Measurements from ENCODE around the gene CACNA2D2.

CACNA2D2 gene

DNA sequence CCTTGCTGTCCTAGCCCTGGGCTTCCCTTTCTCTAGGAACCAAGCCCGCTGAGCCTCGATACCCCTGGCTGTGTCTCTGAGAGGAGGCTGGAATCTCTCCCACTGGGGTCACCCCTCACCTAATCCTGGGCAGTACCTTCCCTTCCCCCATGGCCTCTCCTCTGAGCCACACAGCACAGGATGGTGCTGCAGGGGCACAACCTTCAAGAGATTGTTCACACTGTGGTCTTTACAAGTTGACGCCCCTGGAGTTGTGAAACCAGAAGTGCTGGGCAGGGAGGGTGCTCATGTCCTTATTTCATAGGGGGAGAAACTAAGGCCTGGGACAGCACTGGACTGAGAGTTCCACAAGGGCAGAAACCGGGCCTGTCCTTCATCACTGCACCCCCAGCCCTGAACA, 73.2 kb downstream of the CACNA2D2 start:
- DNase-seq (ENCODE audit: low read depth in 2 of 3, low spot score in 1 of 3) = no peak

DNA sequence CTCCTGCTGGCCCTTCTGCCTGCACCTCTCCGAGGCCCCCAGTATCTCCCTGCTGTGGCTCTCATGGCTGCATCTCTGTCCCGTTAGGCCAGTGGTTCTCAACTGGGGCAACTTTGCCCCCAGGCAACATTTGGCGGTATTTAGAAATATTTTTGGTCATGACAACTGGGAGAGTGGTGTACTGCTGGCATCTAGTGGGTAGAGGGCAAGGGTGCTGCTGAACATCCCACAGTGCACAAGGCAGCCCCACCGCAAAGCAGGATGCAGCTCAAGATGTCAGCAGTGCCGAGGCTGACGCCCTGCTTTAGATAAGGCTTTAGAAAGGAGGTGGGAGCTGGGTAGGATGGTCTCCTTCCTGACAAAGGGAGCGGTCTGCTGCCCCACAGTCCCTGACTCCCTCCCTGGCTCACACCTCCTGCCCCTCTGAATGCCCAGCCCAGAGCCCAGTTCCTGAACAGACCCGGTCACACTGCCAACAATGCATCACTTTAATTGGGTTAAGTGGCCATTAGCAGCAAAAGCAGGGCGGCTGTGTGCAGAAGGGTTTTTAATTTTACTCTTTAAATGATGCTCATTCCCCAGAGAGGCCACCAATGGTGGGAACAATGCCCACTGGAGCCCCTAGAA, 75.3 kb downstream of the CACNA2D2 start:
- no peak for DNase-seq (ENCODE audit: low read depth in 2 of 3, low spot score in 1 of 3)

DNA sequence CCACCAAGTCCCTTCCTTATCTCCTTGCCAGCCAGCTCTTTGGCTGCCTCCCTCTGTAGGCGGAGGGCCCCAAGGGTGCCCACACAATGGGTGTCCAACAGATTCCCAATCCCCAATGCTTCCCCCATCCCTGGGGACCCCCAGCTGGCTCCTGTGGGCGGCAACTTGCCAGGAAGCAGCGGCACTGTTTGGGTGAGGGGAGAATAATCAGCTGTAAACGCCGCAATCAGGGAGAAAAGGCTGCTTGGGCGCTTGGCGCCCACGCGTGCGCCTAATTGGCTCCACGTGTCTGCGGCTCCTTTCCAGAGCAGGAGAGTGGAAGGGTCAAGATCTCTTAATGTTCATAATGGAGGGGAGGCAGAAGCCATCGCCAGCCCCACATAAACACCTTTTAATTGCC, 76.2 kb downstream of the CACNA2D2 start:
- no peak for DNase-seq (ENCODE audit: low read depth in 2 of 3, low spot score in 1 of 3)

DNA sequence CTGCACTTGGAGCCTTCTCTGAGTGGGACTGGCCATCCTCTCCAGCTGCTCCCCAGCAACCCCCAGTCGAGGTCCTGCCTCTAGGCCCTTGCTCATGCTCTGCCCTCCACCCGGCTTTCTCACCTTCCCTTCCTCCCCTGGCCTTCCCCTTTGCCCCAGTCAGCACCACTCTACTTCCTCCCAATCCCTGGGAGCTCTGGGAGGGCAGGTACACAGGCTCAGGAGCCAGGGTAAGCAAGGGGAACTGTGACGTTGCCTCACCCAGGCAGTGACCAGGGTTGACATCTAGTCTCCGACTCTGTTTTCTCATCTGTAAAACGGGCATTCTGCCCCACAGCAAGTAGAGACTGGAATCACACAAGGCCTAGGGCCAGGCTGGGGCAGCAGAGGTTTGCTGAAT, 77.5 kb downstream of the CACNA2D2 start:
- DNase-seq (ENCODE audit: low read depth in 2 of 3, low spot score in 1 of 3) = no peak

DNA sequence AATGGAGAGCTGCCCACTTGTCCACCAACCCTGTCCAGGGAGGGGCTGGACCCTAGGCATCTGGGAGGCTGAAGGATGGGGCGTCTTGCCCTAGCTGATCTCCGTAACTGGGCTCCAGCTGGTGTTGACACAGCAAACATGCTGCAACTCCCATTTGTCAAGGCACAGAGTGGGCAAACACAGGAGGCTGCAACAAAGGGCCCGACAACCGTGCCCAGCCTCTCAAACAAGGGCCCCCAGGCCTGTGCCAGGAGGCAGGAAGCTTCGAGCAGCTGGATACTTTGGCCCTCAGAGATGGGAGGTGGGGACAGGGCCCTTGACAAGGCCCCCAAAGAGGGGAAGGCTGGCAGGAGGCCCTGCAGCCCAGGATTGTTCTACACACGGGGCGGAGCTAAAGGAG, 79.9 kb downstream of the CACNA2D2 start:
- DNase-seq (ENCODE audit: low read depth in 2 of 3, low spot score in 1 of 3) = no peak

DNA sequence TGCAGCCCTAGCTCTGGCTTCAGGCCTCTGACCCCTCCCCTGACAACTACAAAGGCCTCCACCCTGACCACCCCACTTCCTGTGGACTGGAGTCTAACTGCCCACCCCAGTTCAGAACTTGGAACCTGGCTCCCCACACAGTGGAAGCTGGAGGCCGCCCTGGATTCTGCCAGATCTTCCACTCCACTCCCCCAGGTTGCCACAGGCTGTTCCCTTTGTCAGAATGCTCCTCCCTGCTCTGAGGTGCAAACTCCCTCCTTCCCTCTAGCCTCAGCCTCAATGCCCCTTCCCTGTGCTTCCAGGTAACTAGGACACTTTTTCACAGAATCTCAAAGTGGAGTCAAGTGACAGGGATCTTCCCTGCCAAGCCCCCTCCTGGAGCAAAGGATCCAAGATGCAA, 81.3 kb downstream of the CACNA2D2 start:
- no peak for DNase-seq (ENCODE audit: low read depth in 2 of 3, low spot score in 1 of 3)

DNA sequence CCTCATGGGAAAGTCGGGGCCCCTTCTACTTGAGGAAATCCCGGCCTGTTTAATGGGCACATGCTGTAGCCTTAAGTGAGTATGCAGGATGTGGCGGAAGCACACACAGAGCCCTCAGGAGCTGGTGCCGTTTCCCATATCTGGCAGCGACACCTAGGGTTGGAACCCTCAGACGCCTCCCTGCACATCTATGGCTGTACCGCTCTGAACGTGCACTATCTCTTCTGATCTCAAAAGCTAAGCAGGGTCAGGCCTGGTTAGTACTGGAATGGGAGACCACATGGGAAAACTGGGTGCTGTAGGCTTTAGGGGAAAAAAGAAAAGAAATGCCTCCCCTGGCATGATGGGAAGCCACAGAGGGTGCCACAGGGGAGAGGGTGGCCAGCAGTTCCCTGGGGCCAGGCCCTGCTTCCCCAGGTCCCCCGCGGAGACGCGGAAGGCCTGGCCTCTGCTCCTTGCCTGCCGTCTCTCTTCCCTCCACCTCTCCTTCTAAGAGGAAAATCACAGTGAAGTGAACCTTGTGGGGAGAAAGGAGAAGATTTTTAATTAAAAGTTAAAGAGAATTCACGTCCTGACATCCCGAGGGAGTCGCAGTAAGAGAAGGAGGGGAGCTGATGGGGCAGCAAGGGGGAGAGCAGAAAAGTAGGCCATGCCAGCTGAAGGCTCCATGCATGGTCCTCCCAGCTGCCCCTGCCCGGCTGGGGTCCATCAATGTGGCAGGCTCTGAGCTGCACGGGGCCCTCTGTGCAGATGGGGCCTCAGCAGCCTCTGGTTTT, 83.7 kb downstream of the CACNA2D2 start:
- DNase-seq (ENCODE audit: low read depth in 2 of 3, low spot score in 1 of 3) = no peak

DNA sequence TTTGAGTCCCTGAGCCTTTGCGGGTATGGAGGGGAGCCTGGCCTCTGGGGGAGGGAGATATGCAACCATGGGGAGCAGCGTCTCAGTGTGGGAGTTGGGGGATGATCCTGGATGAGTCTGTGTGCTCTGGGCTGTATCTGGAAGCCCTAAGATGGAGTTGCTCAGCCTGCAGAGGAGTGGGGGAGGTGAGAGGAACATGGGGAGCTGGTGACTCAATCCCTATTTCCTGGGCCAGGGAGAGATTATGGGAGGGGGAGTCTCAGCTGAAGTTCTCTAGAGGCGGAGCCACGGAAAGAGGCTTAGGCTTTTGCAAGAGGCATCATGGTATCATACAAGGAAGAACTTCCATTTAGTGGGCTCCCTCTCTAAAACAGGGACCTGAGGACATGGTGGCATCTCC, 84.6 kb downstream of the CACNA2D2 start:
- no peak for DNase-seq (ENCODE audit: low read depth in 2 of 3, low spot score in 1 of 3)

DNA sequence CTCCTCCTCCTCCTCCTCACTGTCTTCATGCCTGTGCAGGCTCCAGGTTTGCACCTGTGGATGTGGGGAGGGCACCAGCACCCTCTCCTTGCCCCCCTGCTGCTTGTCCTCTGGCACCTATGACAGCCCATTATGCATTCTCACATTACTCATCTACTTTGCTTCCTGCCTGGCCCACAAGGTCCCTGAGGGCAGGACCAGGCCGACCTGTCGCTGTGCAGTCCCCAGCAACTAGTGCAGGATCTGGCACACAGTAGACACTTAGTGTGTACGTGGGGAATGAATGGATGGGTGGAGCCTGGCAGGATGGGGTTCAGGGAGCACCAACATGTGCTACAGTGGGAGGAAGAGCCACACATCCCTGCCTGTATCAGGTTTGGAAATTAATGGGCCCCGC, 85.8 kb downstream of the CACNA2D2 start:
- no peak for DNase-seq (ENCODE audit: low read depth in 2 of 3, low spot score in 1 of 3)

DNA sequence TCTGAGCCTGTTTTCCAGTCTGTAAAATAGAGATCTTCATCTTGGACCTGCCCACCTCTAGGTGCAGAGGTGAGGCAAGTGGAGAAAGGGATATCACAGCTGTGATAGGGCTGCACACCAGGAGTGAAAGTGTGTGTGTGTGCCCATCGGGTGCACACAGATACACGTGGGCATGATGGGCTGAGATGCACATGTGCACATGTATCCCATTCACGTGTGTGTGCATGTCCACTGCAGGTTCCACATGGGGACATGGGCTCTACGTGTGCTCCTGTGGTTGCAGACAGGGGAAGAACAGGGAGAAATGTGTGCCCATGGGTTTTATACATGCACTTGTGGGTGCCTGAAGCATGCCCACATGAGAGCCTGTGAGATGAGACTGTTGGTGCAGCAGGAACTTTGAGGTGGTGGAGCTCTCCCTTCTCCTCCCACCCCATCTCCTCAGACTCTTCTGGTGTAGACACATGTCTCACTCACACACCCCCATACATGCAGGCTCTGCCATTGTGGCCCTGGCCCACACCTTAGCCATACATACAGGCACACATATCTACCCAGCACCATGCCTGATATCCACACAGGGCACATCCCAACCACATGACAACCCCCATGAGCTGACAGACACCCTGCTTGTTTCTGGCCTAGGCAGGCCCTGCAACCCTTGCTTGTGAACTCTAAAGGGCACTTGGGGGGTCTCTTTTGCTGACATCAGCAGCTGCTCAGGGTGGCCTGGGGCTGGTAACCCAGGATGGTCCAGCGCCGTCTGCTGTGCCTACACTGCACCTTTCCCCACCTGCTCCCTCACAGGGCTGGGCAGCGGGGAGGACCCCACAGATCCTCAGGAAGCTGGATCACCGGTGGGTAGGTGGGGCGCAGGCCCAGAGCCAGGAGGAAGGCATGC, 86.4 kb downstream of the CACNA2D2 start:
- DNase-seq (ENCODE audit: low read depth in 2 of 3, low spot score in 1 of 3) = no peak

DNA sequence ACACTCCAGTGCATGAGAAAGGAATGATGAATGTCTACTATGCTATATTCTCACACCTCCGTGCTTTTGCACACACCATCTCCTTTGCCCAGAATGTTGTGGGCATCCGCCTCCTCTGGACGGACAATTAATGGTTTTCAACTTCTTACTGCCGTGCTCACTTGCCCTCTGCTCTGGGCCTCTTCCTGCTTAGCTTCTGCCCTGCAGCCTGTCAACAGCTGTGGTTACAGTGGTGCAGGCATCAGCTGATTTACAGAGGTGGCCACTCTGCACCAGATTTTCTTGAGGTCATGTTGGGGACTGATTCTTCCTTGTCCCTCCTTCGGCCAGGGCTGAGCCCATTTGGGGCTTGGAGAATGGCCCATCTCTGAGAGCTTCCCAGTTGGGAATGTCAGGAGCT, 87.6 kb downstream of the CACNA2D2 start:
- DNase-seq (ENCODE audit: low read depth in 2 of 3, low spot score in 1 of 3) = no peak

DNA sequence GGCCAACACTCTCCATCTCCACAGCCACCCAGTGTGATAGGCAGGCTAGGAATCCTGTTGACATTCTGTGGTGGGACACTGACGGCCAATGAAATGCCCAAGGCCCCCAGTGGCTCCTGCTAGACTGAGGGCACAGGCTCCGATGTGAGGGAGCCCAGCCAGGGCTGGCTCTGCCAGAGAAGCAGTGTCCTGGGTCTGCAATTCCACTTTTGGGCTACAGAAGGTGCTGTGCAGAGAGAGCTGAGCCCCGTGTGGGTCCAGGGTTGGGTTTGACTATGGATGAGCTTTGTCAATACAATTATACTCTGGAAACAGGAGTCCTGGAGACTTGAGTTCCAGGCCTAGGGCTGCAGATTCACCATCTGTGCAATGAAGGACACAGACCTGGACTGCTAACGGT, 88.4 kb downstream of the CACNA2D2 start:
- DNase-seq (ENCODE audit: low read depth in 2 of 3, low spot score in 1 of 3) = no peak

DNA sequence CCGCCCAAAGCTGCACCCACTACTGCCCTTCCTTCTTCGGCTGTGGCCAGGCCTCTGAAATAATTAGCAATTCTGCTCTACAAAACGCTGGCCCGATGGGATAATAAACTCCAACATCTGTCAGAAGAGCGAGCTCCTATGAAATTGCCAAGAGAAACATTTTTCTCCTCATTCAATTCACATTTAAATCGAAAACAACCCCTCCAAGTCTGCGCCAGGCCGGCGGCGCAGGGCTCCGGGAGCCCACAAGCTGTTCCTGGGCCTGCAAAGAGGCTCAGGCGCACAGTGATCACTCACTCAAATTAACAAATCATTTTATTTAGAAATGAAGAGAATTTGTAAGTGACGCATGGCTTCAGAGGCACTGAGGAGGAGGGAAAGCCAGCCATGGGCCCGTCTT, 88.8 kb downstream of the CACNA2D2 start:
- no peak for DNase-seq (ENCODE audit: low read depth in 2 of 3, low spot score in 1 of 3)

DNA sequence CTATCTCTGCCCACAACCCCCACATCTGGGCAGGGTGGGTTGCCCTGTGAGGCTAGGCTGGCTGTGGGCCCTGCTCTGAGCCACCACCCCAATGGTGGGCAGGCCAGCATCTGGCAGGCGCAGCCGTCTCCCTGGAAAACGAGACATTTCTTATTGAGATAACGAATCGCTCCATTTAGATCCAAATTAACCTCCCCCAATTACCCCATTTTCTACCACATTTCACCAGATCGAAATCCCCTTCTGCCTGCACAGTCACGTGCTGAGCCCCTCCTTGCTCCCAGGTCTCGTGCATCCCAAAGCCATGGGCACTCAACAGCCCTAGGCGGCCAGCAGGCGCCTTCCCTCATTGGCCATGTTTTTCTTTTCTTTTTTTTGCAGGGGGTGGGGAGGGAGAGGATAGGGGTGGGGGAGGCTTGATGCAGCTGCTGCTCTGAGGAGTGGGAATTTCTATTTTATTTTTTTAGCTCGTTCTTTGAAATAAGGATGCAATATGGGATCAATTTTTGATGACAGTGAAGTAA, 91.1 kb downstream of the CACNA2D2 start:
- no peak for DNase-seq (ENCODE audit: low read depth in 2 of 3, low spot score in 1 of 3)

DNA sequence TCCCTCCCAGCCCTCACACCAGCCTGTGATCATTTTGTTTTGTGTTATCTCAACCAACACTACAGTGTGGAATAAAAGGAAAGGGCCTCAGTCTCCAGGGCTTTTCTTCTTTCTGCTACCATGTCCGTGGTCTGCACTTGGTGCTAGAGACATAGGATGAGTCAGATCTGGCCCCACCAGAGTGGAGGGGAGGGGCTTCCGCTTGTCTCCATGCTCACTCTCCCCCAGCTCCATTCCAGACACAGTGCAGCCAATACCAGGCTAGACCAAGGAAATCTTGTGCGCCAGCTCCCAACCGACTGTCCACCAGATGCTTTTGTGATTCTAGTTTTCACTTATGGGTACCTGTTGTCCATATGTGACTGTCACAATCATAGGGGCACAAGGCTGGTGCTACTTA, 92.2 kb downstream of the CACNA2D2 start:
- DNase-seq (ENCODE audit: low read depth in 2 of 3, low spot score in 1 of 3) = no peak

DNA sequence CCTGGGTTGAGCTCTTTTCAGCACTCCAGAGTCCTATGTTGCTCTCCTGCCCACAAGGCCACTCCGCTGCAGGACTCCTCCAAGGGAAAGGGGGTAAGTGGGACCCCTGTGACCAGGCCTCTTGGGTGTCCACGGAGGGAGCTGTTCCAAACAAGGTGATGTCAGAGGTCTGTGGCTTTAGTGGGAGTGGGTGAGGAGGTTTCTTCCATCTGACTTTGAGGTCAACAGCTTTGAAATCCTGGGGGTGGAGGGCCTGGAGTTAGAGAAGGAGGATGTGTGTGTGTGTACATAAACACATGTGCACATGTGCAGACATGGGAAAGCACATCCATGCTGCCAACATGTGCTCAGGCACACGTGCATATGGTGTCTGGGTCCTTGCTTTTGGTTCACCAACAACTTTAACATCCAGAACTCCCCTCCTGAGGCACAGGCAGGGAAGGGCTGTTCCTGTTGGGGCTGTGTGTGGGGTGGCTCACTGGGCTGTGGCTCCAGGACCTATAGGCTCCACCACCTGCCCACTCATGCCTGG, 92.8 kb downstream of the CACNA2D2 start:
- DNase-seq (ENCODE audit: low read depth in 2 of 3, low spot score in 1 of 3) = no peak

DNA sequence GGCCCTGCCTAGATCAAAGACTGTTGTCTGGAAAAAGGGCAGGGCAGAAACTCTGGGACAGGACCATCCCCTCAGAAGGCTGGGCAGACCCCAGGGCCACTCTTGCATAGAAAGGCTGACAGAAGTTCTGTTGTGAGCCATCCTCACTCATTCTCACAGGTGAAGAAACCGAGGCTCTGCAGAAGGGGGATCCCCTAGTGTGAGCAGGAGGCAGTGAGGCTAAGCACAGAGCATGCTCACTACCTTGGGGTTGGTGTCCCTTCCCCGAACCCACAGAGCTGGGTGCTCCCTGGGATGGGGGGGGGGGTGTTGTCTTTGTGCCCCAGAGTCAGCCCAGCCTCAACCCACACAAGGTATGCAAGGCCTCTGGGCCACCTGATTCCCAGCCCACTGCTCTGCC, 93.2 kb downstream of the CACNA2D2 start:
- DNase-seq (ENCODE audit: low read depth in 2 of 3, low spot score in 1 of 3) = no peak

DNA sequence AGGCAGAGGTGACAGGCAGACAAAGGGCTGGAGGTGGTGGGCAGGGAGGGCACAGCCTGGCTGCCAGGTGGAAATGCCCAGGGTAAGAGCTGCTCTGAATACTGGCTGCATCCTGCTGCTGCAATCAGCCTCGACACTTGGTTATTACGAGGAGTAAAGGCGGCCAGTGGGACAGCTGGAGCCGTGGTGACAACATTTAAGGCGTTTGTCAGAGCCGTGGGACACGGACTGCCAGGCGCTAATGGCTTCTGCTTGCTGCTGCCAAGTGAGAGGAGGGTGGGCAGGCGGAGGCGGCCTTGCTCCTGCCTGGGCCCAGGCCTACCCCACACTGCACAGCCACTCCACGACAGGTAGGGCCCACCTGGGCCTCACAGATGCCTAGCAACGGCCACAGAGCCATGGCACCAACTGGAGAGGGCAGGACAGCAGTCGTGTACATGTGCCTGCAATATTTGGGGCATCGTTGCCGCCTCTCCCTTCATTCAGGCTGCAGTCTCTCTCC, 94.9 kb downstream of the CACNA2D2 start:
- no peak for DNase-seq (ENCODE audit: low read depth in 2 of 3, low spot score in 1 of 3)

DNA sequence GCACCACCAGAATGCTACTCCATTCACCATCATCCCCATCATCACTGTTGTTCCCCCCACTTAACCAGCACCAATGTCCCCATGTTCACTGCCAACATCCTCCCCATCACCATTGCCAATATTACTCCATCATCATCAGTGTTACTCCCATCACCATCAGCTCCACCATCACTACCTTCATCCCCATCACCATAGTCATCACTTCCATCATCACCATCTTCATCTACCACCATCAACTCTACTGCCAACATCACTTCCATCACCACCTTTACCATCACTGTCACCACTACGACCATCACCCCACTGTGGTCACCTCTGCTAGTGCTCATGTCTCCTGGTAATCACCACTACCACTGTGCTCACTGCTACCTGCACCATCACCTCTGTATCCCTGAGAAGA, 96.9 kb downstream of the CACNA2D2 start:
- DNase-seq (ENCODE audit: low read depth in 2 of 3, low spot score in 1 of 3) = no peak

DNA sequence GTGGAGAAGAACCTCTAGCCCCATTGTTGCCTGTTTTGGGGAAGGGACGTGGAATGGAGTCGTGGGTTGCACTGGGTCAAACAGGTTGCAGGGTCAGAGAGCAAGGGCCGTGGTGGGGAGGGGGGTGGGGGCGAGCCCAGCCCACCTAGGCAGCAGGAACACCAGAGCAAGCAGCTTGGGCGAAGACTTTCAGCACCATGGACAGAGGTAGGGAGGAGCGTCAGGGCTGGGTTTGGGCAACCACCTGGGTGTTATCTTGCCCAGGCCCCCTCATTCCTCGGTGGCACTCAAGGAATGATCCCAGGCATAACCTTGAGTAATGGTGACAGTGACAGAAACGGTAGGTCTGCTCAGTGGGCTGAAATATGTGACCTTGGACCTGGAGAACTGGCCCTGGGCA, 98.2 kb downstream of the CACNA2D2 start:
- peak in 1 of 3 donors; percentile 8 for DNase-seq (ENCODE audit: low read depth in 2 of 3, low spot score in 1 of 3)

DNA sequence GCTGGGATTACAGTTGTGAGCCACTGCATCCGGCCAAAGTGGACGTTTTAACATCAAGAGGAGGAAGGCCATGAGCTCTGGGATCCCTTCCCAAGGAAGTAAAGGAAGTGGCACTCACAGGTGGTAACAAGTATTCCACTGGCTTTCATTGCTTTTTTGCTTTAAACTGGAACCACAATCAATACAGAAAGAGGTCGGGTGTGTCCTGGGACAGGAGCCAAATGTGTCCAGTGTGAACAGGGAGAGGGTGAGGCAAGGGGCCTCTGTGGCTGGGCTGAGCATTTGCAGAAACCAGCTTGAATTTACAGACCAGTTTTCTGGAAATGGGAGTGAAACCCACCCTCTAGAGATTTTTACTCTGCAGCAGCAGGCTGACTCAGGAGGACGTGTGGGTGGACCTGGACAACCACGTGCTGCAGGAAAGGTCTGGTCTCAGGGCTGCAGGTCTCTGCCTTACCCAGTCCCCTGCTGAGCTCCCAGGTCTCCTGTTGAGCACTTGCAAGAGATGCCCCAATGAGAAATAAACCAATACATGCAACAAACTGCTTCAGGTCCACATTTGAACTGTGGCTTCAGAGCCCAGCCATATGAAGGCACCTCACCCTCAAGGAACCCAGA, 101.3 kb downstream of the CACNA2D2 start:
- no peak for DNase-seq (ENCODE audit: low read depth in 2 of 3, low spot score in 1 of 3)
